WTC11 (cell line): Measurements from ENCODE around the gene ELAC2. TPM values are rescaled to one million over a fixed set of nuclear protein-coding genes. Genes with fewer than 3 reads are reported as not detected.

Experiments used
- ATAC-seq: fragments of 200-7000 bp; cut with Tn5 transposase; 2 replicates; pipeline ENCODE4 v1.10.0; 2021; ENCODE audit warnings: mild to moderate bottlenecking, moderate library complexity
- CTCF ChIA-PET: fragments of 300-600 bp; sonication (Branson Sonifier 250); formaldehyde crosslinking; loops from one replicate; lab custom pipeline; 2021; ENCODE audit warnings: antibody characterized with exemption; lab: Charles Lee
- POLR2A ChIA-PET: fragments of 350-600 bp; sonication (Branson Sonifier 250); formaldehyde crosslinking; loops from one replicate; lab custom pipeline; 2021; ENCODE audit warnings: antibody characterized with exemption; lab: Charles Lee
- DNase-seq: peaks from one replicate; pipeline ENCODE4 v3.0.0; 2021; ENCODE audit warnings: low spot score
- H3K27ac Mint-ChIP-seq: 2 replicates; pipeline ENCODE4 v1.8.0; 2021; ENCODE audit warnings: mixed read lengths
- H3K27me3 Mint-ChIP-seq: 2 replicates; pipeline ENCODE4 v1.8.0; 2021; ENCODE audit warnings: low read depth, mild to moderate bottlenecking, moderate library complexity, mixed read lengths
- H3K36me3 Mint-ChIP-seq: 2 replicates; pipeline ENCODE4 v1.8.0; 2021; ENCODE audit warnings: mixed read lengths
- H3K4me1 Mint-ChIP-seq: 2 replicates; pipeline ENCODE4 v1.8.0; 2022; ENCODE audit warnings: mixed read lengths
- H3K4me3 Mint-ChIP-seq: 2 replicates; pipeline ENCODE4 v1.8.0; 2021; ENCODE audit warnings: mild to moderate bottlenecking, moderate library complexity, mixed read lengths
- H3K9me3 Mint-ChIP-seq: 2 replicates; pipeline ENCODE4 v1.8.0; 2021; ENCODE audit warnings: mixed read lengths
- ATF1 ChIP-seq: sonication (generic); formaldehyde crosslinking; IDR thresholded peaks from 2 replicates; pipeline ENCODE4 v1.8.1; 2023; ENCODE audit warnings: mild to moderate bottlenecking, moderate library complexity, missing genetic modification reagents
- ATF6 ChIP-seq: sonication (generic); formaldehyde crosslinking; IDR thresholded peaks from 2 replicates; pipeline ENCODE4 v1.8.1; 2023; ENCODE audit warnings: mild to moderate bottlenecking, missing genetic modification reagents
- CDX4 ChIP-seq: fragments of 250-450 bp; sonication (Bioruptor Pico); IDR thresholded peaks from 2 replicates; pipeline ENCODE4 v1.9.0; 2021; ENCODE audit warnings: moderate library complexity, mild to moderate bottlenecking, inconsistent platforms, borderline replicate concordance
- CREM ChIP-seq: sonication (generic); formaldehyde crosslinking; IDR thresholded peaks from 2 replicates; pipeline ENCODE4 v1.8.1; 2022; ENCODE audit warnings: mild to moderate bottlenecking, missing genetic modification reagents, moderate library complexity
- E2F1 ChIP-seq: sonication (generic); formaldehyde crosslinking; IDR thresholded peaks from 2 replicates; pipeline ENCODE4 v1.8.0; 2022; ENCODE audit warnings: mild to moderate bottlenecking, missing genetic modification reagents
- ESRRA ChIP-seq: sonication (generic); formaldehyde crosslinking; IDR thresholded peaks from 2 replicates; pipeline ENCODE4 v1.8.1; 2022; ENCODE audit warnings: mild to moderate bottlenecking, missing genetic modification reagents, borderline replicate concordance
- ETV6 ChIP-seq: sonication (generic); formaldehyde crosslinking; IDR thresholded peaks from 2 replicates; pipeline ENCODE4 v1.8.1; 2022; ENCODE audit warnings: mild to moderate bottlenecking, missing genetic modification reagents
- FOXP1 ChIP-seq: sonication (generic); formaldehyde crosslinking; IDR thresholded peaks from 2 replicates; pipeline ENCODE4 v1.8.0; 2022; ENCODE audit warnings: missing genetic modification reagents, mild to moderate bottlenecking, moderate library complexity, borderline replicate concordance
- IRF1 ChIP-seq: sonication (generic); formaldehyde crosslinking; IDR thresholded peaks from 2 replicates; pipeline ENCODE4 v1.8.0; 2023; ENCODE audit warnings: missing genetic modification reagents
- TCF7 ChIP-seq: sonication (generic); formaldehyde crosslinking; IDR thresholded peaks from 2 replicates; pipeline ENCODE4 v1.8.0; 2022; ENCODE audit warnings: mild to moderate bottlenecking, low read depth, missing genetic modification reagents, moderate library complexity
- ZBTB43 ChIP-seq: sonication (generic); formaldehyde crosslinking; IDR thresholded peaks from 2 replicates; pipeline ENCODE4 v1.8.1; 2023; ENCODE audit warnings: mild to moderate bottlenecking, missing genetic modification reagents
- ZNF121 ChIP-seq: sonication (generic); formaldehyde crosslinking; IDR thresholded peaks from 2 replicates; pipeline ENCODE4 v1.8.0; 2023; ENCODE audit warnings: missing genetic modification reagents
- ZNF232 ChIP-seq: sonication (generic); formaldehyde crosslinking; IDR thresholded peaks from 2 replicates; pipeline ENCODE4 v1.8.0; 2022; ENCODE audit warnings: mild to moderate bottlenecking, missing genetic modification reagents
- ZNF263 ChIP-seq: sonication (generic); formaldehyde crosslinking; IDR thresholded peaks from 2 replicates; pipeline ENCODE4 v1.8.1; 2022; ENCODE audit warnings: low read depth, mild to moderate bottlenecking, moderate library complexity, missing genetic modification reagents
- ZNF423 ChIP-seq: fragments of 250-450 bp; sonication (Bioruptor Pico); IDR thresholded peaks from 2 replicates; pipeline ENCODE4 v2.1.2; 2022; ENCODE audit warnings: mild to moderate bottlenecking, moderate library complexity
- ZNF671 ChIP-seq: fragments of 250-450 bp; sonication (Bioruptor Pico); IDR thresholded peaks from 2 replicates; pipeline ENCODE4 v1.8.0; 2021; ENCODE audit warnings: mild to moderate bottlenecking
- total RNA-seq: library from RNA; stranded (reverse); gene quantifications from 3 replicates; pipeline ENCODE4 v1.2.3, GENCODE V29; 2021
- TF ChIP-seq, protein P1 (sequence below): sonication (generic); formaldehyde crosslinking; IDR thresholded peaks from 2 replicates; pipeline ENCODE4 v1.8.1; 2022; ENCODE audit warnings: mild to moderate bottlenecking, moderate library complexity, missing genetic modification reagents

The ELAC2 gene
- total RNA-seq, 1 experiment from 2014 or later = 86.9 TPM

GRCh38 chr17:12964840-12965239, 53.0 kb downstream of the ELAC2 start (continued):
- TF ChIP-seq IRF1 (CRISPR knock-in tag) (no peak), CREM (CRISPR knock-in tag) (no peak), CDX4 (CRISPR knock-in tag) (no peak)

GRCh38 chr17:12964162-12964561, 53.7 kb downstream of the ELAC2 start:
- no peak for DNase-seq
- Mint-ChIP-seq H3K9me3 (no peaks in the 10 kb centered on the region), H3K27me3 (no peaks in the 10 kb centered on the region), H3K4me1 (peaks cover 11% of the 10 kb centered on the region), H3K4me3 (no peak overlapping the region), H3K27ac (no peak overlapping the region), H3K36me3 (peaks cover 19% of the 10 kb centered on the region)
- CTCF ChIA-PET = no interaction called here
- POLR2A ChIA-PET = no interaction called here
- TF ChIP-seq, protein P1, sequence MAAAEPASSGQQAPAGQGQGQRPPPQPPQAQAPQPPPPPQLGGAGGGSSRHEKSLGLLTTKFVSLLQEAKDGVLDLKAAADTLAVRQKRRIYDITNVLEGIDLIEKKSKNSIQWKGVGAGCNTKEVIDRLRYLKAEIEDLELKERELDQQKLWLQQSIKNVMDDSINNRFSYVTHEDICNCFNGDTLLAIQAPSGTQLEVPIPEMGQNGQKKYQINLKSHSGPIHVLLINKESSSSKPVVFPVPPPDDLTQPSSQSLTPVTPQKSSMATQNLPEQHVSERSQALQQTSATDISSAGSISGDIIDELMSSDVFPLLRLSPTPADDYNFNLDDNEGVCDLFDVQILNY (CRISPR knock-in tag) = no peak
- TF ChIP-seq ESRRA (CRISPR knock-in tag) (no peak), FOXP1 (no peak), TCF7 (no peak), ZNF121 (CRISPR knock-in tag) (no peak)
- ATAC-seq = no peak

GRCh38 chr17:12963505-12963904, 54.3 kb downstream of the ELAC2 start:
- TF ChIP-seq ETV6 (CRISPR knock-in tag) (no peak), ATF6 (no peak), ATF1 (CRISPR knock-in tag) (no peak), ZNF423 (CRISPR knock-in tag) (no peak), ZBTB43 (CRISPR knock-in tag) (no peak), IRF1 (CRISPR knock-in tag) (no peak), ZNF671 (CRISPR knock-in tag) (no peak), FOXP1 (no peak), ZNF263 (CRISPR knock-in tag) (no peak), ZNF232 (CRISPR knock-in tag) (no peak), E2F1 (CRISPR knock-in tag) (no peak)
- ChIA-PET POLR2A (no interaction called here), CTCF (no interaction called here)
- Mint-ChIP-seq H3K4me1 (peaks cover 11% of the 10 kb centered on the region), H3K36me3 (peaks cover 26% of the 10 kb centered on the region), H3K27ac (no peak overlapping the region; the same call in 1 of the 2 replicates), H3K9me3 (no peaks in the 10 kb centered on the region), H3K4me3 (no peak overlapping the region), H3K27me3 (no peaks in the 10 kb centered on the region)
- ATAC-seq (no peak), DNase-seq (no peak)
